ENCODE results near the gene OR51L1.

GRCh38 chr11:5013012-5013411 lies 18.4 kb downstream of the OR51L1 start:
- TF ChIP-seq CTCF (IDR thresholded peaks at IDR 0.05 in 2 of 3, conservative IDR thresholded peaks at IDR 0.05 in 1 of 3; ENCODE audit: borderline replicate concordance in 1 of 3, insufficient read depth in 1 of 3, low read depth in 2 of 3, low read length in 2 of 3) (no peak), POLR2A (IDR thresholded peaks at IDR 0.05; ENCODE audit: borderline replicate concordance, extremely low read depth, insufficient read depth, insufficient read length) (no peak), YY1 (IDR thresholded peaks at IDR 0.05; ENCODE audit: extremely low read depth, insufficient replicate concordance, low read depth, low read length) (no peak)

Measured in HCT116 (cell line).